Fibroblast of mammary gland (primary cell): Measurements from ENCODE around the gene GRIK4.

Experiments
- DNase-seq: peaks from one replicate; pipeline ENCODE4 v3.0.0-alpha.2; 2010; ENCODE audit warnings: low read depth
- H3K4me3 ChIP-seq: 2 replicates; pipeline ENCODE4 v1.5.1; 2011; ENCODE audit warnings: low read depth, mild to moderate bottlenecking, low read length, moderate library complexity; ENCODE audit not compliant: control insufficient read depth
- TF ChIP-seq, protein P1 (sequence below): conservative IDR thresholded peaks from 2 replicates; pipeline ENCODE4 v1.5.1; 2011; ENCODE audit warnings: low read depth, low read length, inconsistent platforms; ENCODE audit not compliant: control insufficient read depth, insufficient read depth

GRIK4 gene

GRCh38 chr11:120571476-120571875 lies 59.9 kb downstream of the GRIK4 start:
- TF ChIP-seq, protein P1, sequence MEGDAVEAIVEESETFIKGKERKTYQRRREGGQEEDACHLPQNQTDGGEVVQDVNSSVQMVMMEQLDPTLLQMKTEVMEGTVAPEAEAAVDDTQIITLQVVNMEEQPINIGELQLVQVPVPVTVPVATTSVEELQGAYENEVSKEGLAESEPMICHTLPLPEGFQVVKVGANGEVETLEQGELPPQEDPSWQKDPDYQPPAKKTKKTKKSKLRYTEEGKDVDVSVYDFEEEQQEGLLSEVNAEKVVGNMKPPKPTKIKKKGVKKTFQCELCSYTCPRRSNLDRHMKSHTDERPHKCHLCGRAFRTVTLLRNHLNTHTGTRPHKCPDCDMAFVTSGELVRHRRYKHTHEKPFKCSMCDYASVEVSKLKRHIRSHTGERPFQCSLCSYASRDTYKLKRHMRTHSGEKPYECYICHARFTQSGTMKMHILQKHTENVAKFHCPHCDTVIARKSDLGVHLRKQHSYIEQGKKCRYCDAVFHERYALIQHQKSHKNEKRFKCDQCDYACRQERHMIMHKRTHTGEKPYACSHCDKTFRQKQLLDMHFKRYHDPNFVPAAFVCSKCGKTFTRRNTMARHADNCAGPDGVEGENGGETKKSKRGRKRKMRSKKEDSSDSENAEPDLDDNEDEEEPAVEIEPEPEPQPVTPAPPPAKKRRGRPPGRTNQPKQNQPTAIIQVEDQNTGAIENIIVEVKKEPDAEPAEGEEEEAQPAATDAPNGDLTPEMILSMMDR = no peak
- DNase-seq = no peak
- no peak overlapping the region for H3K4me3 ChIP-seq

- H3K4me3 ChIP-seq = no peak overlapping the region
- no peak for DNase-seq
- TF ChIP-seq, protein P1 = no peak
These were observed 62.3 kb downstream of the GRIK4 start for GRCh38 chr11:120573756-120574354.

DNA sequence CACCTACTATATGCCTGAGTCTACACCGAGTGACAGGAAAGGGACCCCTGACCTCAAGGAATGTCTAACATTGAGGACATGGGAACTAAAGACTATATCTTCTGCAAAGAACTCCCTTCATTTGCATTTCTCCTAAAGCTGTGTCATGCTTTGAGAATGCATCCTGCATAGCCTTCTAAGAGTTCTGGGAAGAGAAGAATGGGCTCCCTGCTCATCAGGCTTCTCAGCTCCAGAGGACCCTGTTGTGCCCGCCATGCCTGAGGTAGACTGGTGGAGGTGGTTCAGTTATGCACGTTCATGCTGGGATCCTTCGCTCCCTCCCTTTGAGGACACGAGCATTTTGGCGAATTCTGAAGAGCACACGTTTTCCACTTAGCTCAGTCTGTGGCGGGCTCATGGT lies 63.3 kb downstream of the GRIK4 start:
- TF ChIP-seq, protein P1 = no peak
- H3K4me3 ChIP-seq = no peak overlapping the region
- DNase-seq = no peak

GRCh38 chr11:120575461-120575860 lies 63.9 kb downstream of the GRIK4 start:
- H3K4me3 ChIP-seq = no peak overlapping the region
- DNase-seq = no peak
- TF ChIP-seq, protein P1 = no peak

DNA sequence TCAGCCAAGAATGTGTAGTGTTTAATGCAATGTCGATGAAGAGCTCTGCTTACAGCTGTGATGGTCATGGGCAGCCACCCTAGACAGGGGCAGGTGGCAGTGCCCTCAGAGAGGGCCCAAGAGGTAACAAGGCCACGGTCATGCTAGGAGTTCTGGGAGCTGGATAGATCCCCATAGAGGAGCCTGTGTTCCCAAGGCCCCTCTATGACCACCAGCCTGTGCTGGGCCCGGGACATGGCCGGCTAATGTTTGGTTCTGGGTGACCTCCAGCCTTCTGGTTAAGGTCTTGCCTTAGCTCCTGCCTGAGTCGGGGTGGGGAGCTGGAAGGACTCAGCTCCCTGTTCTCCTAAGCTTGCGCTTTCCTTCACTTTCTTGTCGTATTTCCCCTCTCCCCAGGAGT lies 65.1 kb downstream of the GRIK4 start:
- DNase-seq = no peak
- no peak overlapping the region for H3K4me3 ChIP-seq
- TF ChIP-seq, protein P1 = no peak

GRCh38 chr11:120577041-120577440 lies 65.5 kb downstream of the GRIK4 start:
- TF ChIP-seq, protein P1 = no peak
- no peak for DNase-seq
- H3K4me3 ChIP-seq = no peak overlapping the region
